ENCODE measurements around the gene OR4D5. TPM values are rescaled to one million over a fixed set of nuclear protein-coding genes. Genes with fewer than 3 reads are reported as not detected.

Gene OR4D5
- not detected in 2 replicates for total RNA-seq

DNA sequence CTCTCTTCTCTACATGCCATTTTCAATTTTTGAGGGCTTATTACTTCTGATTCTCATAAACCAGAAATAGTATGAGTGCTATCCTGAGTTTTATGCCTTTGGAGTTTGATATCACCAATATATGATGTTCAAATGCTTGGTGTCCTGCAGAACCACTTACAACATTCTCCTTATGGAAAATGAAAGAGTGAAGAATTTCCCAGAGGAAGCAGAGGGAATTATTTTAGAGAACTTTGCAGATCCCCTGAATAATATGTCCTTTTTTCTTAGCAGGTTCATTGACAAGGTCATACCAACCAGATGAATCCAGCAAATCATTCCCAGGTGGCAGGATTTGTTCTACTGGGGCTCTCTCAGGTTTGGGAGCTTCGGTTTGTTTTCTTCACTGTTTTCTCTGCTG is at the start of gene OR4D5:
Gene OR4D5 (plus strand): TSS at position 301 of the 400 bp plus-strand sequence. CDS start 0 bp downstream, at position 301.

DNA sequence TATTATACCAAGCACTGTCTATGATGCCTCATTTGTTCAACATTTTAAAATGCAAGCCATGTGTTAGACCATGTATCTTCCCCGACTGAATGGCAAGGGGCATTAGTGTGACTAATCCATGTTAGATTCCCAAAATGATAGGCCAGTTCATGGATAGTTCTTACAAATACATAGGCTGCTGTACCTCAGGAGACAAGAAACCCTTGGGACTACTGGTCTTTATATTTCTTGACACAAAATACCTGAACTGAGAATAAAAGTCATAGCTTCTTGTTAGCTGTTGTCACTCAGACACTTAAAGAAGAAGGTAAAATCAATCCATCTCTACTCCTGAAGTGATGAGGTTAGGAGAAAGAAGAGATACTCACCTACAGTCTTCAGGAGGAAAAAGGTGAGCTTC is 37.5 kb upstream of the OR4D5 start, which contains the start of gene OR8D4:
Gene OR8D4 (plus strand): TSS at position 301 of the 400 bp plus-strand sequence. CDS start 4,265 bp downstream, outside the sequence.

DNA sequence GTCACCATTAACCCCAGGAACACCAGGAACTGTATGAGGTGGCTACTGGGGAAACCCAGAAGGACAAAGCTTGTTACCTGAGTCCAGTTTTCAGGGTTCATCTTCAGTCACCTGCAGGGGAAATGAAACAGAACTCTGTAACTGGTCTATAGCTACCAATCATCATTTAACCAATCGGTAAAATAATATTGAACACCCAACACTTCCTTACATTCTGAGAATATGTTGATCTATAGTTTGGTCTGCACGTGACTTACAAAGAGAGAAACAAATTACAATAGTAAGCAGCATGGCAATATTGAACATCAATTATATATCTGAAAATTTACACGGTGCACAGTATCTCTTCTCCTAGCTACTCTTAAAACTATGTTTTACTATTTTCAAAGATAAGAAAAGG is 4.3 kb downstream of the OR4D5 start, which contains the start of gene OR6T1:
Gene OR6T1 (minus strand): TSS at position 101 of the 400 bp plus-strand sequence. CDS start 0 bp downstream, at position 101.

DNA sequence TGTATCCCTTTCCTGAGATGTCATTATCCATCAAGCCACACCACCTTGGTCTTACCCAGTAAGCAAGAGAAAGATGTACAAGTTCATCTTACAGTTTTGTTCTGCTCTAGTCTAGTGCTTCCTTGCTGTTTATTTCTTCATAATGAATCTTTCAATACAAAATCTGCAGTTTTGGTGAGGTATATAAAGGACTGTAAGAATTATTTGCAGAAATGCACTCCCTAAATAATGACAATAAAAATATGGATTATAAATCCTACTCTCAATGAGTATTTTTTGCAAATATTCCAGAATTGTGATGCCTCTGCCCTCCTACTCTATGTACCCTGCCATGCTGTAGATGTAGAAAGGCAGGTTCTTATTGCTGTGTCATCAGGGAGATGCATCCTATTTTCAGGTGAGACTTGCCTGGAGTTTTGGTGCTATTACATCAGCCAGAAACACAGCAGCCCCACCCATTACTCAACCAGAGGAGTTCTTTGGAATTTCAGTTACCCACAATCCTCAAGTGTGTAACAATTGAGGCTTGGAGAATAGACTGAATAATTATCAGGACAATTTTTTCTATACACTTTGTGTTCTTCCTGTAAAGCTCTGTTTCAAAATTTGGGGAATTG is 38.4 kb downstream of the OR4D5 start, which contains the start of gene OR10S1:
Gene OR10S1 (minus strand): TSS at position 51 of the 617 bp plus-strand sequence. CDS start 117 bp downstream, outside the sequence.

Other genes starting within 250 kb of the OR4D5 start
- gene ZNF202, start 198.0 kb upstream of the OR4D5 start, total RNA-seq, result 11.4 and 14.5 TPM in 2 replicates
- gene OR6X1, start 185.1 kb upstream of the OR4D5 start, total RNA-seq, result not detected in 2 replicates
- gene OR6M1, start 133.3 kb upstream of the OR4D5 start, total RNA-seq, result not detected in 2 replicates
- gene TMEM225, start 53.9 kb upstream of the OR4D5 start, total RNA-seq, result not detected in 2 replicates
- under 0.01 TPM in 1 of 2 replicates, not detected in the other for gene OR8D4, start 37.5 kb upstream of the OR4D5 start, total RNA-seq
- not detected in 2 replicates for gene OR6T1, start 4.2 kb downstream of the OR4D5 start, total RNA-seq
- not detected in 2 replicates for gene OR10S1, start 38.2 kb downstream of the OR4D5 start, total RNA-seq
- not detected in 2 replicates for gene OR10G6, start 55.5 kb downstream of the OR4D5 start, total RNA-seq
- 0.13 TPM in 1 of 2 replicates, not detected in the other for gene OR10G4, start 73.4 kb downstream of the OR4D5 start, total RNA-seq
- gene OR10G9, start 83.4 kb downstream of the OR4D5 start, total RNA-seq, result 0.14 TPM in 1 of 2 replicates, not detected in the other
- not detected in 2 replicates for gene OR10G8, start 87.2 kb downstream of the OR4D5 start, total RNA-seq
- gene OR10G7, start 101.7 kb downstream of the OR4D5 start, total RNA-seq, result not detected in 2 replicates
- 14.9 and 18.2 TPM in 2 replicates for gene VWA5A, start 175.8 kb downstream of the OR4D5 start, total RNA-seq
- gene OR10D3, start 243.7 kb downstream of the OR4D5 start, total RNA-seq, result under 0.01 TPM in 1 of 2 replicates, not detected in the other

Measured in thoracic aorta endothelial cell (primary cell).